Activated B cell treated with CpG ODN at 0.5 μM for 24 hours (primary cell): ENCODE results near the gene ABL1. TPM values are rescaled to one million over a fixed set of nuclear protein-coding genes. Genes with fewer than 3 reads are reported as not detected.

Source experiments
- ATAC-seq: fragments of 200-7000 bp; cut with Tn5 transposase; one replicate; pipeline ENCODE4 v1.10.0; 2021; ENCODE audit warnings: low read depth, mild to moderate bottlenecking, moderate library complexity
- CTCF ChIA-PET: fragments of 350-600 bp; sonication (Branson Sonifier 250); formaldehyde crosslinking; loops from one replicate; lab custom pipeline; 2021; ENCODE audit warnings: antibody characterized with exemption; lab: Charles Lee
- POLR2A ChIA-PET: fragments of 350-600 bp; sonication (Branson Sonifier 250); formaldehyde crosslinking; loops from one replicate; lab custom pipeline; 2021; ENCODE audit warnings: antibody characterized with exemption; lab: Charles Lee
- DNase-seq: peaks from one replicate; pipeline ENCODE4 v3.0.0; 2022
- H3K27ac Mint-ChIP-seq: one replicate; pipeline ENCODE4 v1.8.0; 2020; ENCODE audit warnings: mixed read lengths
- H3K27me3 Mint-ChIP-seq: one replicate; pipeline ENCODE4 v1.8.0; 2021; ENCODE audit warnings: mixed read lengths
- H3K36me3 Mint-ChIP-seq: one replicate; pipeline ENCODE4 v1.8.0; 2021; ENCODE audit warnings: low read depth, mixed read lengths
- H3K4me1 Mint-ChIP-seq: one replicate; pipeline ENCODE4 v1.8.0; 2021; ENCODE audit warnings: mixed read lengths
- H3K4me3 Mint-ChIP-seq: one replicate; pipeline ENCODE4 v1.8.0; 2020; ENCODE audit warnings: mild to moderate bottlenecking, mixed read lengths
- H3K9me3 Mint-ChIP-seq: one replicate; pipeline ENCODE4 v1.8.0; 2020; ENCODE audit warnings: mixed read lengths
- intact Hi-C: fragments of 100-400 bp; cut with micrococcal nuclease; formaldehyde crosslinking; loops from one replicate; pipeline ENCODE4 v1.15.1; 2024
- total RNA-seq: library from RNA; stranded (reverse); gene quantifications from 2 replicates; pipeline ENCODE4 v1.2.3, GENCODE V29; 2022
- TF ChIP-seq, protein P1 (sequence below): fragments of 200-600 bp; IDR thresholded peaks from one replicate; pipeline ENCODE4 v1.8.0; 2022; ENCODE audit warnings: antibody characterized with exemption, mild to moderate bottlenecking

Gene ABL1
- total RNA-seq, 1 donor from 2014 or later: 41.6 TPM

DNA sequence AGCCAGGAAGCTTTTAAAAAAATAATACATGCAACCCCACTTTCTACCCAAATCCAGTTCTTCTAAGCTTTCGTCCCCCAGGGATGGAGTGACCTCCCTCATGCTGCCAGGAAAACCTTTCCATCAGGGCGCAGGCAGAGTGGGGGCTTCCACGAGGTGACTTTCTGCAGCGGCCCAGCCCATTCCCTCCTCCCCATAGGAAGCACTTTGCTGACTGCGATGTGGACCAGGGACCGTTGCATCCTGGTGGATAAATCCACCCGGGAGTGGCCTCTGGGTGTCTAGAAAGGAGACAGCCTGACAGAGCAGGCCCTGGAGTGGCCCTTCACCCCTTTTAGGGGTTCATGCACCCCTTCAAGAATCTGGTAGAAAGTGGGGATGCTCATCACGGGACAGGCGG, 60.0 kb downstream of the ABL1 start:
- ChIA-PET POLR2A (no interaction called here), CTCF (interaction anchor here (1.2 kb wide), 1 partner anchor 152 kb away, joined by 4 read pairs; no protein-coding TSS in a partner anchor)
- no peak overlapping the region for H3K4me3 Mint-ChIP-seq
- no peaks in the 10 kb centered on the region for H3K9me3 Mint-ChIP-seq
- ATAC-seq (no peak), DNase-seq (no peak)
- intact Hi-C loops: no loop called here
- no peak overlapping the region for H3K27ac Mint-ChIP-seq
- peaks cover 3% of the 10 kb centered on the region for H3K27me3 Mint-ChIP-seq
- TF ChIP-seq, protein P1, sequence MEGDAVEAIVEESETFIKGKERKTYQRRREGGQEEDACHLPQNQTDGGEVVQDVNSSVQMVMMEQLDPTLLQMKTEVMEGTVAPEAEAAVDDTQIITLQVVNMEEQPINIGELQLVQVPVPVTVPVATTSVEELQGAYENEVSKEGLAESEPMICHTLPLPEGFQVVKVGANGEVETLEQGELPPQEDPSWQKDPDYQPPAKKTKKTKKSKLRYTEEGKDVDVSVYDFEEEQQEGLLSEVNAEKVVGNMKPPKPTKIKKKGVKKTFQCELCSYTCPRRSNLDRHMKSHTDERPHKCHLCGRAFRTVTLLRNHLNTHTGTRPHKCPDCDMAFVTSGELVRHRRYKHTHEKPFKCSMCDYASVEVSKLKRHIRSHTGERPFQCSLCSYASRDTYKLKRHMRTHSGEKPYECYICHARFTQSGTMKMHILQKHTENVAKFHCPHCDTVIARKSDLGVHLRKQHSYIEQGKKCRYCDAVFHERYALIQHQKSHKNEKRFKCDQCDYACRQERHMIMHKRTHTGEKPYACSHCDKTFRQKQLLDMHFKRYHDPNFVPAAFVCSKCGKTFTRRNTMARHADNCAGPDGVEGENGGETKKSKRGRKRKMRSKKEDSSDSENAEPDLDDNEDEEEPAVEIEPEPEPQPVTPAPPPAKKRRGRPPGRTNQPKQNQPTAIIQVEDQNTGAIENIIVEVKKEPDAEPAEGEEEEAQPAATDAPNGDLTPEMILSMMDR: no peak
- H3K4me1 Mint-ChIP-seq: peaks cover 11% of the 10 kb centered on the region
- peaks cover 5% of the 10 kb centered on the region for H3K36me3 Mint-ChIP-seq

DNA sequence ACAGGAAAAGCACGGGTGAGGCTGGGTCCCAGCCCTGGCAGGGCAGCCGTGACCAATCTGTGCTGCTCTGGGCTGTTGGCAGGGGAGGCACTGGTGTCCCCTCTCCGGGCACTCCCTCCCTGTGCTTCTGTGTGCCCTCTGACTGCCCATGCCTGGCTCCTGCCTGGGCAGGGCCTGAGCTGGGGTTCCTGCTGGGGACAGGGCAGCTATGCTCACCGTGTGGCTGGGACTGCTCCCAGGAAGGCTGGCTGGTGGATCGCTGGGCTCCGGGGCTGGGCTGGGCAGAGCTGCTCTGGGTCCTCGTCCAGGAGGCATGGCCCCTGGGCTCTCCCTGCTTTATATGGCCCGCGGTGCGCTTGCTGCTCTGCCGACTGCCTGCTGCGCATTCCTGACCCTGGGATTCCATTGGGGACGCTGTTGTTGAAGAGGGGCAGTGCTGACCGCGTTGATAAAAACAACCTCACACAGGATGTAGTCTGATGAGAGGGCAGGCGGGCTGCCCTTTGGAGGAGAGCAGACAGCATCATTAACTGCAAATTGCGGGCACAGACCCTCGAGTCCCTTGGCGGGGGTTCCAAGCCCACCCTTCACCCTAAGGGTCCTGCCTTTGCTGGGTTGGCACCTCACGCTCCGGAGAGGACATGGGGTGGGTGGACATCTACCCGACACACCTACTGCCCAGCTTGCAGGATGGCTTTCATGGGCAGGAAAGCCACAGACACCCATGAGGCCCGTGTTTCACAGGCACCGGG, 60.6 kb downstream of the ABL1 start:
- peaks cover 3% of the 10 kb centered on the region for H3K27me3 Mint-ChIP-seq
- H3K9me3 Mint-ChIP-seq: no peaks in the 10 kb centered on the region
- intact Hi-C loops: no loop called here
- no peak overlapping the region for H3K27ac Mint-ChIP-seq
- POLR2A ChIA-PET: no interaction called here
- no peak for ATAC-seq
- CTCF ChIA-PET: interaction anchor here (1.2 kb wide), 1 partner anchor 151 kb away, joined by 4 read pairs; no protein-coding TSS in a partner anchor
- H3K36me3 Mint-ChIP-seq: peaks cover 5% of the 10 kb centered on the region
- peaks cover 11% of the 10 kb centered on the region for H3K4me1 Mint-ChIP-seq
- TF ChIP-seq, protein P1: no peak
- H3K4me3 Mint-ChIP-seq: no peak overlapping the region
- no peak for DNase-seq

DNA sequence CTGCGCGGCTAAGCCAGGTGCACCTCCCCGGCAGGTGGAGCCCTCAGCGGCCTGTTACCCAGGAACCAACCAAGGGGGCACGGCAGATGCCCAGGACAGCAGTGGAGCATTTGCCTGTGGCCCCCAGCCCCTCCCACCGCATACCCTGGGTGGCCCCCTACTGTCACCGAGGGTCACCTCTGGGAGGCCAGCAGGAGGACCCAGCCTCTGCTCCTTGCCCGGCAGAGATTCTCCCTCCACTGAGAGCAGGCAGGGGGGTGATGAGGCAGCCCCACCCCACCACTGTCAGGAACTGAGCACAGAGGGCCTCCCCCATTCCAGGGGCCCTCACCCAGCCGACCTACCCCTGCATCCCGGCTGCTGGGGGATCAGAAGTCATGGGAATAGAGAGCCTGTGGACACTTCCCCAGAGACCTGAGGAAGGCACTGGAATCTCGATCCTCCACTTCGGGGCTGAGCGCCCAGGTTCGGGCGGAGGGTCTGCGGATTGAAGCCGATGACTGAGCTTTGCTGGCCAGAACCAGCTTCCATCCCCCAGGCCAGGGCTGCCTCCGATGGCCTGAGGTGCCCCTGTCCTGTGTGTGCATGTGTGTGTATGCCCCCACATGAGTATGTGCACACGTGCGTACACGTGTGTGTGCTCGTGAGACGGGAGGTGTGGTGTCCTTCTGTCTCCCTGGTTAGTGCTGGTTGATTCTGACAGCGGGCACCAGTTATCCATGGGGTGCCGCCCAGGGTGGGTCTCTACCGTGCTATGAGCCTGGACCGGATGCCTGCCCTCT, 61.4 kb downstream of the ABL1 start, which contains the start of gene QRFP:
TSS of gene QRFP (minus strand) at position 580 of the 782 bp plus-strand sequence. CDS start 2,974 bp downstream, outside the sequence.
- H3K27ac Mint-ChIP-seq: no peak within 1 kb of the TSS
- ATAC-seq (no peak), DNase-seq (no peak)
- intact Hi-C loops: no loop called here
- ChIA-PET POLR2A (no interaction called here), CTCF (no interaction called here)
- H3K9me3 Mint-ChIP-seq: no peaks in the 10 kb centered on the region
- TF ChIP-seq, protein P1: no peak
- peaks cover 11% of the 10 kb centered on the region for H3K4me1 Mint-ChIP-seq
- H3K36me3 Mint-ChIP-seq: peaks cover 5% of the 10 kb centered on the region
- H3K4me3 Mint-ChIP-seq: no peak within 1 kb of the TSS
- peaks cover 5% of the 10 kb centered on the region for H3K27me3 Mint-ChIP-seq

DNA sequence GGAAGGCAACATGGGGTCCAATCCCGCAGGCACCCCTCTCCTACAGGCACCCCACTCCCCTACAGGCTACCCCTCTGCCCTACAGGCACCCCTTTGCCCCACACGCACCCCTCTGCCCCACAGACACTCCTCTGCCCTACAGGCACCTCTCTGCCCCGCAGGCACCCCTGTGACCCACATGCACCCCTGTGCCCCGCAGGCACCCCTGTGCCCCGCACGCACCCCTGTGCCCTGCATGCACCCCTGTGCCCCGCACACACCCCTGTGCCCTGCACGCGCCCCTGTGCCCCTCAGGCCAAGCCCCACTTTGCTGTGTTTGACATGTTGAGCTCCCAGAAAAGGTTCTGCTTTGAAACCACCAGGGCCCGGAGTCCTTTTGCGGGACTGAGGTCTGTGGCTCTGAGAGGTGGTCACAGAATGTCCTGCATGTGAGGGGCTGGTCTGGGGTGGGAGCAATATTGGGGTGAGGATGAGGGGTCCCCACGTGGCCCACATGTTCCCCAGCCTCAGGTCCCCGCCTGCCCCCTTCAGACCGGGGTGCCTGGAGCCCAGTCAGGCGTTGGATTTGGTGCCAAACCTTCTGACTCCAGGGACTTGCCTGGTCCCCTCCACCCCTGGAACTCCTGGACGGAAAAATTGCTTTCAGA, 62.2 kb downstream of the ABL1 start:
- Mint-ChIP-seq H3K9me3 (no peaks in the 10 kb centered on the region), H3K4me1 (peaks cover 11% of the 10 kb centered on the region), H3K27me3 (peaks cover 5% of the 10 kb centered on the region), H3K36me3 (peaks cover 5% of the 10 kb centered on the region), H3K27ac (no peak overlapping the region), H3K4me3 (no peak overlapping the region)
- ATAC-seq (no peak), DNase-seq (no peak)
- intact Hi-C loops: no loop called here
- ChIA-PET POLR2A (no interaction called here), CTCF (no interaction called here)
- TF ChIP-seq, protein P1: no peak
